ENCODE measurements around the gene CIZ1. TPM values are rescaled to one million over a fixed set of nuclear protein-coding genes. Genes with fewer than 3 reads are reported as not detected.
A peak's percentile ranks its signal among the peaks of the same experiment; 100 is the strongest.

The CIZ1 gene
- total RNA-seq, 4 donors from 2014 or later = 86.7 to 136 (median 115) TPM

DNA sequence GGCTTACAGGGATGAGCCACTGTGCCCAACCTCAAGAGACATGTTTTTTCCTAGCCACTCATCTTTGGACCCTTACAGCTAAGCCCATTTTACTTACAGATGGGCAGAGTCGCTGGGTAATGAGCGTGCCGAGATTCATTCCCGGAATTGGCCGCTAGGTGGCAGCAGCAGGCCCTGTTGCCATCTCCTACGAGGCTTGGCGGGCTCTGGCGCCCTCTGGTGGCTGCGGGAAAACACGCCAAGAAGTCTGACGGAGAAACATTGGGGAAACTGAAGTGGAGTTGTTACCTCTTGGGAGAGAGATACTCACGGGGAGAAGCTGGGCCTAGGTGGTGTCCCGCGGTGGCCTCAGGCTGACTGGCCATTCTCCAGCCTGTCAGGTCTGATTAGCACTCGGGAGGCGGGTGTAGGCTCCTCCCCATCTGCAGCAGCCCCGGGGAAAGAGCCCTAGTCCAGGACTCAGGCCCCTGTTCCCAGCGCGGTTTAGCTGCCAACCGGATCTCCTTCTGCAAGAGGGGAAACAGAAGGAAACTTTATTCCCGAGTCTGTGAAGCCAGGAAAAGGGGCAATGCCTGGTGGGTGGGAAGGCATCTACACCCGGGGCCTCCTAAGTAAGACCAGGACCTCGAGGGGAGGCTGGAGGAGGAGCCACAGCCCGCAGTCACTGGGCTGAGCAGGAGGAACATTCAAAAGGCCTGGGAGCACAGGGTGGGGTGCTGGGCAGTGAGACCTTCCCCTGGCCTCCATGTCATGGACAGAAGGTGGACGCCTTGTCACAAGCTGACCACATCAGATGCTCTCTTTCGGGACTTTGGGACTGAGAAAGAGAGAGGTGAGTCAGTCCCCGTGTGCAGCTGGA lies 73.5 kb downstream of the CIZ1 start:
- H3K4me1 ChIP-seq = peaks cover 9% of the 10 kb centered on the region
- peaks cover 44% of the 10 kb centered on the region for H3K36me3 ChIP-seq
- TF ChIP-seq POLR2AphosphoS5 (IDR thresholded peaks at IDR 0.05) (peak in 2 of 3 donors; percentile 59 to 64), POLR2A (IDR thresholded peaks at IDR 0.05) (no peak), EP300 (IDR thresholded peaks at IDR 0.05) (no peak)
- TF ChIP-seq, protein P1, sequence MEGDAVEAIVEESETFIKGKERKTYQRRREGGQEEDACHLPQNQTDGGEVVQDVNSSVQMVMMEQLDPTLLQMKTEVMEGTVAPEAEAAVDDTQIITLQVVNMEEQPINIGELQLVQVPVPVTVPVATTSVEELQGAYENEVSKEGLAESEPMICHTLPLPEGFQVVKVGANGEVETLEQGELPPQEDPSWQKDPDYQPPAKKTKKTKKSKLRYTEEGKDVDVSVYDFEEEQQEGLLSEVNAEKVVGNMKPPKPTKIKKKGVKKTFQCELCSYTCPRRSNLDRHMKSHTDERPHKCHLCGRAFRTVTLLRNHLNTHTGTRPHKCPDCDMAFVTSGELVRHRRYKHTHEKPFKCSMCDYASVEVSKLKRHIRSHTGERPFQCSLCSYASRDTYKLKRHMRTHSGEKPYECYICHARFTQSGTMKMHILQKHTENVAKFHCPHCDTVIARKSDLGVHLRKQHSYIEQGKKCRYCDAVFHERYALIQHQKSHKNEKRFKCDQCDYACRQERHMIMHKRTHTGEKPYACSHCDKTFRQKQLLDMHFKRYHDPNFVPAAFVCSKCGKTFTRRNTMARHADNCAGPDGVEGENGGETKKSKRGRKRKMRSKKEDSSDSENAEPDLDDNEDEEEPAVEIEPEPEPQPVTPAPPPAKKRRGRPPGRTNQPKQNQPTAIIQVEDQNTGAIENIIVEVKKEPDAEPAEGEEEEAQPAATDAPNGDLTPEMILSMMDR (IDR thresholded peaks at IDR 0.05) = peak; percentile 100
- H3K9me3 ChIP-seq = no peaks in the 10 kb centered on the region
- no peak overlapping the region for H3K27ac ChIP-seq
- no peaks in the 10 kb centered on the region for H3K27me3 ChIP-seq
- no peak overlapping the region for H3K4me3 ChIP-seq
- 8% methylated on average over 24 of the region's 27 CpGs for WGBS
- peak; percentile 96 to 97 for DNase-seq (ENCODE audit: low spot score in 2 of 2)

DNA sequence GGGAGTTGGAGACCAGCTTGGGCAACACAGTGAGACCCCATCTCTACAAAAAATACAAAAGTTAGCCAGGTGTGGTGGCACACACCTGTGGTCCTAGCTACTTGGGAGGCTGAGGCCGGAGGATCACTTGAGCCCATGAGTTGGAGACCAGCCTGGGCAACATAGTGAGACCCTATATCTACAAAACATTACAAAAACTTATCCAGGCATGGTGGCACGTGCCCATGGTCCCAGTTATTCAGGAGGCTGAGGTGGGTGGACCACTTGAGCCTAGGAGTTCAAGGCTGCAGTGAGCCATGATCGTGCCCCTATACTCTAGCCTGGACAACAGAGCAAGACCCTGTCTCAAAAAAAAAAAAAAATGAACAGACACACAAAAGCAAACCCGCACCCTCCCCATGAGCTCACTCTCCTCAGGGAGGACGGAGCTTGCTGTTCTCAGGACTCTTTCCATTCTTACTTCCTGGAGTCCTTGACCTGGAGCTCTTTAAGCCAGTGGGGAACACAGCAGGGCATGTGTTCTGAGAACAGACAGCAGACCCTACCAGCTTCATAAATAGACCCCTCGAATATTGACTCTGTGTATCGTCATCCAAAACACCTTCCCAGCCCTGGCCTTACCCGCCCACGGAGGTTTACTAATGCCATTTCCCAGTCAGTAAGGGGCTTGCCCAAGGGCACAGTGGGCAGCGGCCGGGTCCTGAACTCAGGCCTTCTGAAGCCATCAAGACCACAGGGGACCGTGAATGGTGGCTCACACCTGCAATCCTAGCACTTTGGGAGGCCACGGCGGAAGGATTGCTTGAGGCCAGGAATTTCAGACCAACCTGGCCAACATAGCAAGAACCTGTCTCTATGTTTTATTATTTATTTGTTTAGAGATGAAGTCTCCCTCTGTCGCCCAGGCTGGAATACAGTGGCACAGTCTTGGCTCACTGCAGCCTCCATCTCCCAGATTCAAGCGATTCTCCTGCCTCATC lies 75.0 kb downstream of the CIZ1 start:
- Histone ChIP-seq H3K27me3 (no peaks in the 10 kb centered on the region), H3K27ac (no peak overlapping the region), H3K36me3 (peaks cover 29% of the 10 kb centered on the region), H3K4me1 (peaks cover 9% of the 10 kb centered on the region), H3K9me3 (no peaks in the 10 kb centered on the region), H3K4me3 (no peak overlapping the region)
- peak in 1 of 2 donors; percentile 64 for DNase-seq (ENCODE audit: low spot score in 2 of 2)
- 89% methylated on average over 16 of the region's 16 CpGs for WGBS
- TF ChIP-seq POLR2AphosphoS5 (IDR thresholded peaks at IDR 0.05) (no peak), POLR2A (IDR thresholded peaks at IDR 0.05) (no peak), EP300 (IDR thresholded peaks at IDR 0.05) (no peak)
- TF ChIP-seq, protein P1 (IDR thresholded peaks at IDR 0.05) = no peak

Other genes starting within 250 kb of the CIZ1 start
- gene EEIG1, start 210.6 kb downstream of the CIZ1 start, total RNA-seq = 10 to 100 TPM; 43.1 to 85.8 (median 59.5) TPM
- gene NAIF1, start 124.3 kb downstream of the CIZ1 start, total RNA-seq = 10 to 100 TPM in 3 of 4 donors, 1 to 10 TPM in 1; 9.6 to 14.7 (median 12.6) TPM
- gene SLC25A25, start 123.3 kb downstream of the CIZ1 start, total RNA-seq = 100 to 1,000 TPM in 1 of 4 donors, 10 to 100 TPM in 3; 37.9 to 106 (median 66.5) TPM
- gene PTGES2, start 63.8 kb downstream of the CIZ1 start, total RNA-seq = 10 to 100 TPM; 47.4 to 76.0 (median 55.9) TPM
- gene LCN2, start 42.1 kb downstream of the CIZ1 start, total RNA-seq = 10 to 100 TPM in 2 of 4 donors, 1 to 10 TPM in 2; 6.0 to 45.7 (median 22.3) TPM
- 100 to 1,000 TPM; 157 to 345 (median 224) TPM for gene BBLN, start 31.3 kb downstream of the CIZ1 start, total RNA-seq
- 10 to 100 TPM in 2 of 4 donors, 1 to 10 TPM in 2; 4.3 to 18.9 (median 10.1) TPM for gene DNM1, start 11.8 kb upstream of the CIZ1 start, total RNA-seq
- gene GOLGA2, start 84.4 kb upstream of the CIZ1 start, total RNA-seq = 100 to 1,000 TPM in 2 of 4 donors, 10 to 100 TPM in 2; 83.5 to 131 (median 99.0) TPM
- 10 to 100 TPM; 21.1 to 35.3 (median 22.2) TPM for gene SWI5, start 84.7 kb upstream of the CIZ1 start, total RNA-seq
- 10 to 100 TPM; 11.6 to 19.9 (median 14.1) TPM for gene TRUB2, start 130.9 kb upstream of the CIZ1 start, total RNA-seq
- 100 to 1,000 TPM in 3 of 4 donors, 10 to 100 TPM in 1; 73.3 to 119 (median 106) TPM for gene COQ4, start 131.3 kb upstream of the CIZ1 start, total RNA-seq
- 10 to 100 TPM; 52.0 to 78.1 (median 63.0) TPM for gene SLC27A4, start 149.0 kb upstream of the CIZ1 start, total RNA-seq
- 10 to 100 TPM; 30.2 to 37.6 (median 34.0) TPM for gene URM1, start 179.8 kb upstream of the CIZ1 start, total RNA-seq
- 10 to 100 TPM in 2 of 4 donors, 1 to 10 TPM in 2; 3.7 to 26.2 (median 11.3) TPM for gene CERCAM, start 229.3 kb upstream of the CIZ1 start, total RNA-seq

Data from suprapubic skin (tissue), 4 donors.